Epithelial cell of proximal tubule (primary cell): ENCODE data around the gene TRMT112. TPM values are rescaled to one million over a fixed set of nuclear protein-coding genes. Genes with fewer than 3 reads are reported as not detected.
A peak's percentile ranks its signal among the peaks of the same experiment; 100 is the strongest.
"Not testable (repeated sequence)": the region's sequence is repeated elsewhere in the genome, so short reads cannot be mapped to it uniquely, and the experiment has no call there.

Experiments used
- DNase-seq: peaks from one replicate; pipeline ENCODE4 v3.0.0-alpha.2; 2011; ENCODE audit warnings: low read depth
- H3K4me3 ChIP-seq: 2 replicates; pipeline ENCODE4 v1.5.1; 2011; ENCODE audit warnings: low read depth, mild to moderate bottlenecking, low read length
- total RNA-seq: library from RNA; depleted of rRNA; stranded (reverse); fragments of >200 nt; gene quantifications from 2 replicates; pipeline ENCODE4 v1.2.3, GENCODE V29; 2015
- TF ChIP-seq, protein P1 (sequence below): conservative IDR thresholded peaks from 2 replicates; pipeline ENCODE4 v1.5.1; 2012; ENCODE audit warnings: low read depth, mild to moderate bottlenecking, low read length

TRMT112 gene
- total RNA-seq, 1 donor from 2014 or later, result 470 TPM

DNA sequence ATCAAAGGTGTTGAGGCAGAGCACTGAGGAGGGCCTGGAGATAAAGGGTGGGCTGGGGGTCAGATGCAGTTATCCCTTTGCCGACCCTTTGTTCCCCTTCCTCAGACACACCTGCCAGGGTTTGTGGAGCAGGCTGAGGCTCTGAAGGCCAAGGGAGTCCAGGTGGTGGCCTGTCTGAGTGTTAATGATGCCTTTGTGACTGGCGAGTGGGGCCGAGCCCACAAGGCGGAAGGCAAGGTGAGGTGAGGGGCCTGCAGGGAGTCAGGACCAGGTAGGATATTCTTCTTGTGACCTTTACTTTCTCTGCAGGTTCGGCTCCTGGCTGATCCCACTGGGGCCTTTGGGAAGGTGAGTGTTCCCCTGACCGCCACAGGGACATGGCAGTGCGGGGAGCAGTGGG lies 3.2 kb upstream of the TRMT112 start:
- DNase-seq, result no peak
- TF ChIP-seq, protein P1, sequence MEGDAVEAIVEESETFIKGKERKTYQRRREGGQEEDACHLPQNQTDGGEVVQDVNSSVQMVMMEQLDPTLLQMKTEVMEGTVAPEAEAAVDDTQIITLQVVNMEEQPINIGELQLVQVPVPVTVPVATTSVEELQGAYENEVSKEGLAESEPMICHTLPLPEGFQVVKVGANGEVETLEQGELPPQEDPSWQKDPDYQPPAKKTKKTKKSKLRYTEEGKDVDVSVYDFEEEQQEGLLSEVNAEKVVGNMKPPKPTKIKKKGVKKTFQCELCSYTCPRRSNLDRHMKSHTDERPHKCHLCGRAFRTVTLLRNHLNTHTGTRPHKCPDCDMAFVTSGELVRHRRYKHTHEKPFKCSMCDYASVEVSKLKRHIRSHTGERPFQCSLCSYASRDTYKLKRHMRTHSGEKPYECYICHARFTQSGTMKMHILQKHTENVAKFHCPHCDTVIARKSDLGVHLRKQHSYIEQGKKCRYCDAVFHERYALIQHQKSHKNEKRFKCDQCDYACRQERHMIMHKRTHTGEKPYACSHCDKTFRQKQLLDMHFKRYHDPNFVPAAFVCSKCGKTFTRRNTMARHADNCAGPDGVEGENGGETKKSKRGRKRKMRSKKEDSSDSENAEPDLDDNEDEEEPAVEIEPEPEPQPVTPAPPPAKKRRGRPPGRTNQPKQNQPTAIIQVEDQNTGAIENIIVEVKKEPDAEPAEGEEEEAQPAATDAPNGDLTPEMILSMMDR, result no peak
- H3K4me3 ChIP-seq, result no peak overlapping the region

DNA sequence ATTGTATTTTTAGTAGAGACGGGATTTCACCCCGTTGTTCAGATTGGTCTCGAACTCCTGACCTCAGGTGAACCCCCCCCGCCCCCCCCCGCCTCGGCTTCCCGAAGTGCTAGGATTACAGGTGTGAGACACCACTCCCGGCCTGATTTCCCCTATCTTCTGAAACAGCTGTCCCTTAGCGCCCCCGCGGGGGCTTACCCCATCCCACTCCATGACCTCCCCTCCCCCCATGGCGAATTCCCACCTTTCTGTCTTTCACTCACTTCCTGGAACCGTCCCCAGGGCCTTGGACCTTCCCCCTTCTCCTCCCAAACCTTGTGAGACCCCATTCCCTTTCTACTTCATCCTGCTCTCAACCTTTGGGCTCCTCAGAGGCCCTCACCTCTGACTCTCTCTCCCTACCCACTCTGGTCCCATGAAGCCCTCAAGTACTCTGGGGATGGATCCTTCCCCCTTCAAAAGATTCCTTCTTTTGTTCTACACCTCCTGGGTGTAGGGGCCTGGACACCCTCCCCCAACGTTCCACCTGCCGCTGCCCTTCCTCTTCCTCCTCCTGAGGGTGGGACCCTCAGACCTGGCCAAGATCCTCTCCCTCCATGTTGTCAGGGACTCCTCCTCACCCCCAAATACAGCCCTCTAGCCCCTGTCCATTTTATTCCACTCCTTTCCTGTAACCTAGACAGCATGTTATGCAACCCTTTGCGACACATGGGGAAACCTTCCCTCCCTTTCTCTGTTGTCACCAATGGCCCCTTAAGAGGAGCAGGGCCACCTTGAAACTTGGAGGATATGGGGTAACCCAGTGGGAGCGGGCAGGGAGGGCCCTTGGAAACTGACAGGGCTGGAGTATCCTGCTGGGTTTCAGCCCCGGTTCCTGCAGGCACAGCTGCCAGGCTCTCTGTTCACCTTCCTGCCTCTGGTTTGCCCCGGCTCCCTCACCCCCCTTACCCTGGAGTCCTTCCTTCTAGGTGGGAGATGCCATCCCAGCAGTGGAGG lies 1.7 kb upstream of the TRMT112 start:
- no peak for DNase-seq
- TF ChIP-seq, protein P1, result no peak

DNA sequence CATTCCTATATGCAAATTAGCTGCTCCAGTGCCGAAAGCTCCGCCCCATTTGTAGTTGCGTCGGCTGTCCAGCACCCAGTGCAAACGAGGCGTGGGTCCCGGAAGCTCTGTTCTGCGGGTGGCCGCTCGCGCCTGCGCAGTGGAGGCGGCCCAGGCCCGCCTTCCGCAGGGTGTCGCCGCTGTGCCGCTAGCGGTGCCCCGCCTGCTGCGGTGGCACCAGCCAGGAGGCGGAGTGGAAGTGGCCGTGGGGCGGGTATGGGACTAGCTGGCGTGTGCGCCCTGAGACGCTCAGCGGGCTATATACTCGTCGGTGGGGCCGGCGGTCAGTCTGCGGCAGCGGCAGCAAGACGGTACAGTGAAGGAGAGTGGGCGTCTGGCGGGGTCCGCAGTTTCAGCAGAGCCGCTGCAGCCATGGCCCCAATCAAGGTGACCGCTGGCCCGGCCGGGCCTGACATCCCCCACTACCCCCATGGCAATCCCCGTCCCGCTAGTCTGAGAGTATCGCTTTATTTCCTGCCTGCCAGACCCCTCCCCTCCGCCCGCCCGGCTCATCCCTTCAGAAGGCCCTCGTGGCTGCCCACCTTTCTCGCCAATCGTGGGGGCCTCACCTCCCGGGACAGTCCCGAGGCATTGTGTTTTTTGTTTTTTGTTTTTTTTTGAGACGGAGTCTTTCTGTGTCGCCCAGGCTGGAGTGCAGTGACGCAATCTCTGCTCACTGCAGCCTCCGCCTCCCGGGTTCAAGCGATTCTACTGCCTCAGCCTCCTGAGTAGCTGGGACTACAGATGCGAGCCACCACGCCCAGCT lies 804 bp upstream of the TRMT112 start, which contains the start of gene PRDX5:
TSS of gene PRDX5 (plus strand) at position 161 of the 805 bp plus-strand sequence. CDS start at position 256, 95 bp downstream.
- peak; percentile 86 for DNase-seq
- TF ChIP-seq, protein P1, result peak; percentile 25
- H3K4me3 ChIP-seq, result peak within 1 kb of the TSS; percentile 97

More for the DNA sequence above, 1.7 kb upstream of the TRMT112 start:
- peak overlapping the region; percentile 97 for H3K4me3 ChIP-seq

DNA sequence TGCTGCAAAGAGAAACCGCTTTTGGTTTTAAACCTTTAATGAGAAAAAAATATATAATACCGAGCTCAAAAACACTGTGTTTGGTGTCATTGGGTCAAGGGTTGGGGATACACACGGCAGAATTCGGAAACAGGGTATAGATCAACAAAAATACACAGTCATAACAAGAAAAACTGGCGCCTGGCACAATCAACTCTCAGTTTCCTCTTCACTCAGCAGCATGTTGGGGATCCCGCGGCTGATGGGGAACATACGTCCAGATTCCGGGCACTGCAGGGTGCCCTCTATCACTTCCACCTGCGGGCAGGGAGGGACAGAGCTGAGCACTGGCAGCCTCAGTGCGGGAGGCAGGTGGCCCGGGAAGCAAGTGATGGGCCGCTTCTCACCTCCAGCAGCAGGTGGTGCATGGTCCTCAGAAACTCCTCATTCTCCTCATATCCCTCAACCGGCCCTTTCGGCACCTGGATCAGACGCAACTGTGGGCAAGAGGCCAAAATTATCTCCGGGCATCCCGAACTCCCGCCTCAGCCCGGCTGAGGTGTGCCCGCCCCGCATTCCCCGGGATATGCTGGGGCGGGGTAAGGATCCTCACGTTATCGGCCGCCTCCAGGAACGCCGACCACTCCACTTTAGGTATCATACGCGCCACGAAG lies 561 bp downstream of the TRMT112 start:
- DNase-seq, result no peak
- peak overlapping the region; percentile 97 for H3K4me3 ChIP-seq
- TF ChIP-seq, protein P1, result peak; percentile 42

DNA sequence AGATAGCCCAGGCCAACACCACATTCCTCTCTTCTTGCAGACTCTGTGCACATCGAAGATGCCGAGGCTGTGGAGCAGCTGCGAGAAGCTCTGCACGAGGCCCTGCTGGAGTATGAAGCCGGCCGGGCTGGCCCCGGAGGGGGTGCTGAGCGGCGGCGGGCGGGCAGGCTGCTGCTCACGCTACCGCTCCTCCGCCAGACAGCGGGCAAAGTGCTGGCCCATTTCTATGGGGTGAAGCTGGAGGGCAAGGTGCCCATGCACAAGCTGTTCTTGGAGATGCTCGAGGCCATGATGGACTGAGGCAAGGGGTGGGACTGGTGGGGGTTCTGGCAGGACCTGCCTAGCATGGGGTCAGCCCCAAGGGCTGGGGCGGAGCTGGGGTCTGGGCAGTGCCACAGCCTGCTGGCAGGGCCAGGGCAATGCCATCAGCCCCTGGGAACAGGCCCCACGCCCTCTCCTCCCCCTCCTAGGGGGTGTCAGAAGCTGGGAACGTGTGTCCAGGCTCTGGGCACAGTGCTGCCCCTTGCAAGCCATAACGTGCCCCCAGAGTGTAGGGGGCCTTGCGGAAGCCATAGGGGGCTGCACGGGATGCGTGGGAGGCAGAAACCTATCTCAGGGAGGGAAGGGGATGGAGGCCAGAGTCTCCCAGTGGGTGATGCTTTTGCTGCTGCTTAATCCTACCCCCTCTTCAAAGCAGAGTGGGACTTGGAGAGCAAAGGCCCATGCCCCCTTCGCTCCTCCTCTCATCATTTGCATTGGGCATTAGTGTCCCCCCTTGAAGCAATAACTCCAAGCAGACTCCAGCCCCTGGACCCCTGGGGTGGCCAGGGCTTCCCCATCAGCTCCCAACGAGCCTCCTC lies 1.5 kb downstream of the TRMT112 start:
- not testable (repeated sequence) for H3K4me3 ChIP-seq, DNase-seq

DNA sequence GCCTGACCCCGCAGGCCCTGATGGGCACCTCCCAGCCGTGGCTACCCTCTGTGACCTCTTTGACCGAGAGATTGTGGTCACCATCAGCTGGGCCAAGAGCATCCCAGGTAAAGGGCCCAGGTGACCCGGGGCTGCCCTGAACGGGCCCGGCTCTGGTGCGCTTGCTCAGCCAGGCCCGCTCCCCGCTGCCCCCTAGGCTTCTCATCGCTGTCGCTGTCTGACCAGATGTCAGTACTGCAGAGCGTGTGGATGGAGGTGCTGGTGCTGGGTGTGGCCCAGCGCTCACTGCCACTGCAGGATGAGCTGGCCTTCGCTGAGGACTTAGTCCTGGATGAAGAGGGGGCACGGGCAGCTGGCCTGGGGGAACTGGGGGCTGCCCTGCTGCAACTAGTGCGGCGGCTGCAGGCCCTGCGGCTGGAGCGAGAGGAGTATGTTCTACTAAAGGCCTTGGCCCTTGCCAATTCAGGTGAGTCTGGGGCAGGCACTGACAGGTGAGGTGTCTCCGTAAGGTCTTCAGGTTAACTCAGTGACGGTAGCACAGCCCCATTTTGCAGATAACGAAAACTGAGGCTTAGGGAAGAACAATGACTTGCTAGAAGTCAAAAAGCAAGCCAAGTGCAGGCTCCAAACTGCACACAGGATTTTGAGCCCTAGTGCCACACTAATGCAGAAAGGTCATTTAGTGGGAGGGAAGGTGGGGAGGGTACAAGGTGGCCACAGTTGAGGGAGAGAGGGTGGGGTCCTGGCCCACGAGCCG lies 2.4 kb downstream of the TRMT112 start:
- DNase-seq, result no peak
- TF ChIP-seq, protein P1, result no peak
- H3K4me3 ChIP-seq, result no peak overlapping the region
